SU-DHL-6 (cell line): ENCODE results near the gene APPL2.

ENCODE experiments used
- H2AFZ ChIP-seq: fragments of 200-600 bp; sonication (generic); 2 replicates; pipeline ENCODE4 v1.6.1; 2014; ENCODE audit warnings: low read depth, mild to moderate bottlenecking, moderate library complexity, mixed read lengths, antibody characterized with exemption, low read length; ENCODE audit not compliant: severe bottlenecking
- H3F3A ChIP-seq: fragments of 200-600 bp; shearing (Covaris generic); 2 replicates; pipeline ENCODE4 v1.6.0; 2016; ENCODE audit warnings: antibody characterized with exemption, mild to moderate bottlenecking; ENCODE audit not compliant: insufficient read depth
- H3K27ac ChIP-seq: fragments of 200-600 bp; sonication (generic); 2 replicates; pipeline ENCODE4 v1.5.1; 2016; ENCODE audit warnings: low read depth, mild to moderate bottlenecking, low read length, moderate library complexity, mixed read lengths
- H3K27me3 ChIP-seq: fragments of 200-600 bp; sonication (generic), shearing (Covaris generic); 2 replicates; pipeline ENCODE4 v1.6.0; 2014; ENCODE audit warnings: mild to moderate bottlenecking, low read length
- H3K36me3 ChIP-seq: fragments of 200-600 bp; sonication (generic); 2 replicates; pipeline ENCODE4 v1.6.1; 2014; ENCODE audit warnings: mild to moderate bottlenecking, low read length, mixed read lengths
- H3K4me2 ChIP-seq: fragments of 300-600, 200-600 bp; shearing (Covaris generic), sonication (generic); 2 replicates; pipeline ENCODE4 v1.6.0; 2014; ENCODE audit warnings: low read length, low read depth, mild to moderate bottlenecking; ENCODE audit not compliant: poor library complexity, severe bottlenecking
- H3K4me3 ChIP-seq: fragments of 200-600 bp; sonication (generic); 2 replicates; pipeline ENCODE4 v1.5.1; 2014; ENCODE audit warnings: antibody characterized with exemption, low read length, mild to moderate bottlenecking, mixed read lengths; ENCODE audit not compliant: insufficient read depth, poor library complexity, severe bottlenecking
- H3K79me2 ChIP-seq: fragments of 200-600 bp; sonication (generic); 2 replicates; pipeline ENCODE4 v1.6.1; 2014; ENCODE audit warnings: mild to moderate bottlenecking, low read length, moderate library complexity; ENCODE audit not compliant: insufficient read depth
- H3K9ac ChIP-seq: fragments of 200-600 bp; sonication (generic); 2 replicates; pipeline ENCODE4 v1.7.0; 2014; ENCODE audit warnings: mild to moderate bottlenecking, low read length
- H3K9me2 ChIP-seq: fragments of 200-600 bp; sonication (generic); replicated peaks from 2 replicates; pipeline ENCODE4 v1.6.1; 2014; ENCODE audit warnings: low read length; ENCODE audit not compliant: insufficient read depth
- H3K9me3 ChIP-seq: fragments of 200-600 bp; sonication (generic); 2 replicates; pipeline ENCODE4 v1.6.1; 2014; ENCODE audit warnings: low read length, mixed read lengths; ENCODE audit not compliant: insufficient read depth
- H4K20me1 ChIP-seq: fragments of 200-600 bp; sonication (generic); 2 replicates; pipeline ENCODE4 v1.6.1; 2014; ENCODE audit warnings: low read depth, mild to moderate bottlenecking, antibody characterized with exemption, low read length, moderate library complexity, mixed read lengths
- EZH2phosphoT487 ChIP-seq: fragments of 200-600 bp; sonication (generic), shearing (Covaris generic); conservative IDR thresholded peaks from 2 replicates; pipeline ENCODE4 v1.6.1; 2018; ENCODE audit warnings: mild to moderate bottlenecking, antibody characterized with exemption, low read length, moderate library complexity, mixed read lengths
- TF ChIP-seq, protein P1 (sequence below): fragments of 200-600 bp; sonication (generic); IDR thresholded peaks from one replicate; pipeline ENCODE4 v1.5.1; 2017; ENCODE audit warnings: antibody characterized with exemption, mild to moderate bottlenecking, low read length, moderate library complexity; ENCODE audit not compliant: insufficient read depth, poor library complexity, severe bottlenecking

Gene APPL2

DNA sequence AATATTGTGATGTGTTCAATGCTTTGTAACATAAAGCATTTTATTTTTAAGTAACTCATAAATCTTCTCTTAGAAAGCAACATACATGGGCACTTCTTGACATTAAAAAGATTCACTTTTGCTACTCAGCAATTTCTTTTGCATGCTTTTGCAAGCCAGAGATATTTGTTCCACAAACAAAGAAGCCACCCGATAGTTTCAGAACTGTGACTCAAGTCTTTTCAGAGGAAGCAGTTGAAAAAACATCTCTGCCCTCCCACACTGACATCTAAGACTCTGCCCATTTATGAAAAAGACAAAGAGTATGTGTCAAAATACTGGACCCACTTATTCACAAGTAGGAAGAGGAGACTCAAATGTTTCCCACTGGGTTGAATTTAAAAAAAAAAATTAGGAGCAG lies 7.5 kb downstream of the APPL2 start:
- Histone ChIP-seq H3K36me3 (no peaks in the 10 kb centered on the region), H2AFZ (no peak overlapping the region), H3K9ac (no peak overlapping the region), H3K27me3 (no peaks in the 10 kb centered on the region), H3F3A (no peaks in the 10 kb centered on the region), H3K27ac (no peak overlapping the region), H3K4me3 (no peak overlapping the region), H3K79me2 (no peaks in the 10 kb centered on the region), H3K9me2 (no peaks in the 10 kb centered on the region), H4K20me1 (no peaks in the 10 kb centered on the region), H3K9me3 (no peaks in the 10 kb centered on the region), H3K4me2 (no peak overlapping the region)
- TF ChIP-seq, protein P1, sequence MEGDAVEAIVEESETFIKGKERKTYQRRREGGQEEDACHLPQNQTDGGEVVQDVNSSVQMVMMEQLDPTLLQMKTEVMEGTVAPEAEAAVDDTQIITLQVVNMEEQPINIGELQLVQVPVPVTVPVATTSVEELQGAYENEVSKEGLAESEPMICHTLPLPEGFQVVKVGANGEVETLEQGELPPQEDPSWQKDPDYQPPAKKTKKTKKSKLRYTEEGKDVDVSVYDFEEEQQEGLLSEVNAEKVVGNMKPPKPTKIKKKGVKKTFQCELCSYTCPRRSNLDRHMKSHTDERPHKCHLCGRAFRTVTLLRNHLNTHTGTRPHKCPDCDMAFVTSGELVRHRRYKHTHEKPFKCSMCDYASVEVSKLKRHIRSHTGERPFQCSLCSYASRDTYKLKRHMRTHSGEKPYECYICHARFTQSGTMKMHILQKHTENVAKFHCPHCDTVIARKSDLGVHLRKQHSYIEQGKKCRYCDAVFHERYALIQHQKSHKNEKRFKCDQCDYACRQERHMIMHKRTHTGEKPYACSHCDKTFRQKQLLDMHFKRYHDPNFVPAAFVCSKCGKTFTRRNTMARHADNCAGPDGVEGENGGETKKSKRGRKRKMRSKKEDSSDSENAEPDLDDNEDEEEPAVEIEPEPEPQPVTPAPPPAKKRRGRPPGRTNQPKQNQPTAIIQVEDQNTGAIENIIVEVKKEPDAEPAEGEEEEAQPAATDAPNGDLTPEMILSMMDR: no peak
- TF ChIP-seq EZH2phosphoT487: no peak

DNA sequence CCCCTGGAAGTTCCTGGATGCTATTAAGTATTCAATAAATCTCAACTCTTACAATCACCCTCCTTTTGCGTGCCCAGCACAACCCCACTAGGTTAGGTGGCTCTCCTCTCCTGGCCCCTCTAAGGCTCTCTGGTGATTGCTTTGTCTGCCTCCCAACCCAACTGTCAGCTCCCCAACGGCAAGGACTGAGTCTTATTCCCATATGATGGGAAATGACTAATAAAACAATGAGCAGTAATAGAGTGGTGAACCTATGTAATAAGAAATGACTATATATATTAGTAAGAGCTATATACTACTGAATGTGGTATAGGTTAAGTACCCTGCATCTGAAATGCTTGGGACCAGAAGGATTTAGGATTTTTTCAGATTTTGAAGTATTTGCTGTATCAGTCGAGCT lies 8.1 kb downstream of the APPL2 start:
- Histone ChIP-seq H3K4me2 (no peak overlapping the region), H3K9me3 (no peaks in the 10 kb centered on the region), H2AFZ (no peak overlapping the region), H3K9me2 (no peaks in the 10 kb centered on the region), H3F3A (no peaks in the 10 kb centered on the region), H3K36me3 (no peaks in the 10 kb centered on the region), H3K27ac (no peak overlapping the region), H3K4me3 (no peak overlapping the region), H3K27me3 (no peaks in the 10 kb centered on the region), H3K9ac (no peak overlapping the region), H4K20me1 (no peaks in the 10 kb centered on the region), H3K79me2 (no peaks in the 10 kb centered on the region)
- no peak for TF ChIP-seq EZH2phosphoT487
- TF ChIP-seq, protein P1: no peak

DNA sequence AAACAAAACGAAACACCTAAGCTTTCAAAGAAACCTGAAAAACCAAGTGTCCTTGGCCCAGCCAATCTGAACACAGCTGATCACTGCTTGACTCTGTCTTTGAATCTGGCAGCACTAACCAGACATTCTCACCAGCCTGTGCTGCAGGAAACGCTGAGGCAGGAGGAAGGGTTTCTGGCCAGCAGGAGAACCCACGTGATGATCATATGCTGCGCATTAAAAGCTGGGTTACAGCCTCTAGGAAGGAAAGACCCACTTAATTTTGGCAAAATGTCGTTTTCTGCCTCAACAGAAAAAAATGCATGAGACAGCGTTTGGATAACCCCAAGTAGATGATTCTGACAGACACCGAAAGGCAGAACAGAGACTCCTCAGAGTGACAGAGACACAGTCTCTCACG lies 9.8 kb downstream of the APPL2 start:
- Histone ChIP-seq H3K9ac (no peak overlapping the region), H3K9me3 (no peaks in the 10 kb centered on the region), H4K20me1 (no peaks in the 10 kb centered on the region), H3K79me2 (no peaks in the 10 kb centered on the region), H3K4me3 (no peak overlapping the region), H3F3A (no peaks in the 10 kb centered on the region), H3K4me2 (no peak overlapping the region), H3K27ac (no peak overlapping the region), H2AFZ (no peak overlapping the region), H3K9me2 (no peaks in the 10 kb centered on the region), H3K27me3 (no peaks in the 10 kb centered on the region), H3K36me3 (no peaks in the 10 kb centered on the region)
- no peak for TF ChIP-seq EZH2phosphoT487
- TF ChIP-seq, protein P1: no peak
